Bronchial epithelial cell (primary cell): ENCODE results near the gene ZNF648. TPM values are rescaled to one million over a fixed set of nuclear protein-coding genes. Genes with fewer than 3 reads are reported as not detected.

Source experiments
- DNase-seq: peaks from one replicate; pipeline ENCODE4 v3.0.0-alpha.2; 2010; ENCODE audit warnings: low read depth
- FAIRE-seq: peaks from 2 replicates; lab custom pipeline; 2011; peaks lifted over from hg19 to GRCh38; lab: Jason Lieb, UNC
- H3K27me3 ChIP-seq: 2 replicates; pipeline ENCODE4 v1.5.1; 2011; ENCODE audit warnings: low read length; ENCODE audit not compliant: control insufficient read depth, insufficient read depth
- H3K36me3 ChIP-seq: 2 replicates; pipeline ENCODE4 v1.5.1; 2011; ENCODE audit warnings: low read length; ENCODE audit not compliant: control insufficient read depth, insufficient read depth
- H3K4me3 ChIP-seq: 2 replicates; pipeline ENCODE4 v1.5.1; 2011; ENCODE audit warnings: mild to moderate bottlenecking, low read depth, low read length, control low read depth
- CTCF ChIP-seq: IDR thresholded peaks from 2 replicates; pipeline ENCODE4 v1.5.1; 2011; ENCODE audit warnings: mild to moderate bottlenecking, moderate library complexity, low read length, control low read depth, inconsistent platforms; ENCODE audit not compliant: insufficient read depth, severe bottlenecking
- total RNA-seq: library from RNA; depleted of rRNA; stranded (reverse); fragments of >200 nt; gene quantifications from 2 replicates; pipeline ENCODE4 v1.2.1, GENCODE V29; 2014

ZNF648 gene
- total RNA-seq, 1 donor from 2014 or later: not detected

GRCh38 chr1:182060877-182061276, 635 bp downstream of the ZNF648 start:
- Histone ChIP-seq H3K36me3 (no peaks in the 10 kb centered on the region), H3K4me3 (no peak overlapping the region), H3K27me3 (peaks cover 4% of the 10 kb centered on the region)
- TF ChIP-seq CTCF: no peak
- no peak for FAIRE-seq
- DNase-seq: no peak

- H3K4me3 ChIP-seq: no peak overlapping the region
- FAIRE-seq (no peak), DNase-seq (no peak)
- H3K27me3 ChIP-seq: peaks cover 4% of the 10 kb centered on the region
- no peak for TF ChIP-seq CTCF
- H3K36me3 ChIP-seq: no peaks in the 10 kb centered on the region
Measured at GRCh38 chr1:182059936-182060335, 1.6 kb downstream of the ZNF648 start.

GRCh38 chr1:182056601-182057366, 4.7 kb downstream of the ZNF648 start:
- no peak for DNase-seq
- peaks cover 4% of the 10 kb centered on the region for H3K27me3 ChIP-seq
- TF ChIP-seq CTCF: no peak
- H3K4me3 ChIP-seq: no peak overlapping the region
- no peaks in the 10 kb centered on the region for H3K36me3 ChIP-seq
- FAIRE-seq: no peak

- TF ChIP-seq CTCF: peak; percentile 48
- Histone ChIP-seq H3K36me3 (no peaks in the 10 kb centered on the region), H3K27me3 (peaks cover 4% of the 10 kb centered on the region), H3K4me3 (no peak overlapping the region)
- no peak for FAIRE-seq
- peak; percentile 50 for DNase-seq
Measured at GRCh38 chr1:182054698-182055326, 6.7 kb downstream of the ZNF648 start.

GRCh38 chr1:182052355-182052754, 9.2 kb downstream of the ZNF648 start:
- DNase-seq: no peak
- no peak overlapping the region for H3K4me3 ChIP-seq
- no peak for TF ChIP-seq CTCF
- H3K27me3 ChIP-seq: peaks cover 3% of the 10 kb centered on the region
- no peaks in the 10 kb centered on the region for H3K36me3 ChIP-seq
- FAIRE-seq: no peak
